K562 (cell line): ENCODE data around the gene AP3B1. TPM values are rescaled to one million over a fixed set of nuclear protein-coding genes. Genes with fewer than 3 reads are reported as not detected.

Experiments used
- ATAC-seq: fragments of 200-7000 bp; cut with Tn5 transposase; 3 replicates; pipeline ENCODE4 v1.9.1; 2020; ENCODE audit warnings: moderate library complexity
- BruUV-seq: library from RNA; stranded (reverse); fragments of 400-500 nt; replicated peaks from 2 replicates; lab custom pipeline; 2021; lab: Mats Ljungman, UMichigan
- CTCF ChIA-PET: fragments of 300-600 bp; formaldehyde crosslinking; extraction: SDS; loops from one replicate; lab custom pipeline; 2021; ENCODE audit warnings: low intra/inter-chr PET ratio; lab: Yijun Ruan, JAX
- POLR2A ChIA-PET: fragments of 300-600, 350-650 bp; sonication (Branson Sonifier 250); formaldehyde crosslinking; extraction: SDS; loops from one replicate; lab custom pipeline; 2021; ENCODE audit warnings: antibody characterized with exemption, inconsistent platforms; lab: Yijun Ruan, JAX
- DNase-seq, 4 experiments: peaks; one replicate each; pipeline versions ENCODE4 v3.0.0 to v3.0.0-alpha.2; 2011 to 2018; ENCODE audit warnings: low spot score in 3 of 4, mixed read lengths in 3 of 4; ENCODE audit errors: extremely low read depth in 1 of 4
- FAIRE-seq: peaks from 2 replicates; lab custom pipeline; 2011; peaks lifted over from hg19 to GRCh38; lab: Jason Lieb, UNC
- H2AFZ ChIP-seq: 2 replicates; pipeline ENCODE4 v1.6.0; 2011; ENCODE audit warnings: low read depth, low read length, control low read depth, inconsistent platforms
- H3K27ac ChIP-seq: fragments of 200-600 bp; 3 replicates; pipeline ENCODE4 v1.8.0; 2011; ENCODE audit warnings: low read depth, mild to moderate bottlenecking, control low read depth, inconsistent platforms, low read length, moderate library complexity, mixed read lengths; ENCODE audit errors: extremely low read depth
- H3K27me3 ChIP-seq, 2 experiments: fragments of 300-600 bp in 1 of 2; 2 replicates in 1 of 2; 3 replicates in 1 of 2; pipeline versions ENCODE4 v1.6.0 to v1.8.0; 2011; ENCODE audit warnings: inconsistent platforms in 2 of 2, low read length in 2 of 2, mild to moderate bottlenecking in 1 of 2, mixed read lengths in 1 of 2, moderate library complexity in 1 of 2; ENCODE audit not compliant: control insufficient read depth in 2 of 2, insufficient read depth in 2 of 2
- H3K36me3 ChIP-seq: fragments of 300-600 bp; 3 replicates; pipeline ENCODE4 v1.8.0; 2011; ENCODE audit warnings: mild to moderate bottlenecking, low read length, inconsistent platforms; ENCODE audit not compliant: control insufficient read depth, insufficient read depth
- H3K4me1 ChIP-seq, 2 experiments: fragments of 200-600 bp in 1 of 2; replicated peaks in 1 of 2; 2 replicates in 1 of 2; 3 replicates in 1 of 2; pipeline versions ENCODE4 v1.5.1 to v1.8.0; 2011; ENCODE audit warnings: inconsistent platforms in 2 of 2, low read length in 2 of 2, mild to moderate bottlenecking in 1 of 2, mixed read lengths in 1 of 2, moderate library complexity in 1 of 2; ENCODE audit not compliant: control insufficient read depth in 2 of 2, insufficient read depth in 2 of 2
- H3K4me2 ChIP-seq: 2 replicates; pipeline ENCODE4 v1.6.1; 2011; ENCODE audit warnings: low read length, control low read depth, inconsistent platforms, mixed read lengths; ENCODE audit not compliant: insufficient read depth
- H3K4me3 ChIP-seq: fragments of 200-600 bp; sonication (generic), shearing (Covaris generic); 2 replicates; pipeline ENCODE4 v1.5.1; 2016; ENCODE audit warnings: control low read depth, inconsistent platforms
- H3K79me2 ChIP-seq: fragments of 200-600 bp; 3 replicates; pipeline ENCODE4 v1.8.0; 2011; ENCODE audit warnings: low read length, inconsistent platforms; ENCODE audit not compliant: control insufficient read depth, insufficient read depth
- H3K9ac ChIP-seq, 2 experiments: 2 replicates each; pipeline versions ENCODE4 v1.6.0 to v1.6.1; 2011; ENCODE audit warnings: low read depth in 2 of 2, low read length in 2 of 2, control low read depth in 1 of 2, inconsistent platforms in 1 of 2, mild to moderate bottlenecking in 1 of 2, mixed read lengths in 1 of 2; ENCODE audit not compliant: insufficient read depth in 1 of 2
- H3K9me1 ChIP-seq: one replicate; pipeline ENCODE4 v1.6.0; 2011; ENCODE audit warnings: inconsistent platforms, mild to moderate bottlenecking, low read length, moderate library complexity; ENCODE audit not compliant: control insufficient read depth, insufficient read depth
- H3K9me3 ChIP-seq: replicated peaks from 2 replicates; pipeline ENCODE4 v1.5.1; 2011; ENCODE audit warnings: low read depth, low read length, inconsistent platforms; ENCODE audit not compliant: control insufficient read depth, insufficient read depth
- H4K20me1 ChIP-seq: replicated peaks from 2 replicates; pipeline ENCODE4 v1.6.1; 2011; ENCODE audit warnings: low read length, inconsistent platforms, mixed read lengths; ENCODE audit not compliant: control insufficient read depth, insufficient read depth
- CBX2 ChIP-seq: fragments of 200-600 bp; sonication (generic); IDR thresholded peaks from one replicate; pipeline ENCODE4 v1.6.1; 2012; ENCODE audit warnings: mild to moderate bottlenecking, low read length, inconsistent platforms; ENCODE audit not compliant: insufficient read depth, poor library complexity, severe bottlenecking
- DACH1 ChIP-seq: fragments of 450-650 bp; IDR thresholded peaks from 2 replicates; pipeline ENCODE4 v1.6.1; 2018; ENCODE audit not compliant: partially characterized antibody
- DPF2 ChIP-seq: fragments of 450-650 bp; IDR thresholded peaks from 2 replicates; pipeline ENCODE4 v1.6.1; 2016
- HDGF ChIP-seq: fragments of 450-650 bp; IDR thresholded peaks from 2 replicates; pipeline ENCODE4 v1.6.1; 2016
- KAT7 ChIP-seq: sonication (generic); formaldehyde crosslinking; IDR thresholded peaks from 2 replicates; pipeline ENCODE4 v1.8.0; 2022; ENCODE audit warnings: missing genetic modification reagents, mild to moderate bottlenecking, borderline replicate concordance
- MBD2 ChIP-seq: sonication (generic); IDR thresholded peaks from 2 replicates; pipeline ENCODE4 v1.6.1; 2016; ENCODE audit warnings: low read depth, borderline replicate concordance
- PHF8 ChIP-seq: fragments of 200-600 bp; sonication (generic); IDR thresholded peaks from 2 replicates; pipeline ENCODE4 v1.6.1; 2012; ENCODE audit warnings: mixed run types, mild to moderate bottlenecking, inconsistent platforms, low read length, moderate library complexity, borderline replicate concordance
- PTBP1 ChIP-seq: fragments of 200-400 bp; formaldehyde crosslinking; IDR thresholded peaks from 2 replicates; pipeline ENCODE4 v1.6.1; 2017; ENCODE audit warnings: low read depth, low read length
- RBBP5 ChIP-seq: fragments of 200-600 bp; sonication (generic); IDR thresholded peaks from 2 replicates; pipeline ENCODE4 v1.6.1; 2012; ENCODE audit warnings: borderline replicate concordance, mild to moderate bottlenecking, low read length, control low read depth, inconsistent platforms; ENCODE audit not compliant: insufficient read depth, poor library complexity, severe bottlenecking
- SP1 ChIP-seq: sonication (generic); formaldehyde crosslinking; IDR thresholded peaks from 2 replicates; pipeline ENCODE4 v1.8.1; 2022; ENCODE audit warnings: mild to moderate bottlenecking, missing genetic modification reagents
- WHSC1 ChIP-seq: IDR thresholded peaks from one replicate; pipeline ENCODE4 v1.6.1; 2012; ENCODE audit warnings: low read length, control low read depth, inconsistent platforms
- WGBS: fragments of 100-300 bp; shearing (Covaris generic); methylation state at CpG from one replicate; pipeline ENCODE4 v1.1.6; 2016; ENCODE audit warnings: low coverage, mixed read lengths; ENCODE audit not compliant: insufficient coverage; ENCODE audit errors: missing lambda C conversion rate; 5-methylcytosine and 5-hydroxymethylcytosine counted together
- in situ Hi-C: fragments of 300-500 bp; cut with MboI; formaldehyde crosslinking; loops from 4 replicates; pipeline ENCODE4 v1.15.0; 2018; ENCODE audit warnings: inconsistent platforms, mixed read lengths
- intact Hi-C: fragments of 100-400 bp; cut with micrococcal nuclease; formaldehyde crosslinking; loops from 2 replicates; pipeline ENCODE4 v1.14.2; 2022
- polyA plus RNA-seq, 8 experiments: library from polyadenylated mRNA; depleted of rRNA in 4 of 8; stranded (reverse) in 5 of 8; unstranded in 3 of 8; fragments of >200 nt; fragmentation: Nextera tagmentation in 2 of 8; fragmentation: Illumina TruSeq in 1 of 8; extraction: Ambion mirVana in 2 of 8; extraction: Trizol in 1 of 8; gene quantifications; 2 replicates each; pipeline versions ENCODE4 v1.2.1 to v1.2.3, GENCODE V29; 2011 to 2014; ENCODE audit warnings: inconsistent platforms in 1 of 8, missing spikeins in 1 of 8
- total RNA-seq, 7 experiments: library from RNA; depleted of rRNA in 6 of 7; stranded (reverse); fragments of >200 nt in 6 of 7; fragmentation: Illumina TruSeq in 2 of 7; extraction: Trizol in 2 of 7; gene quantifications; 2 replicates each; pipeline versions ENCODE4 v1.2.1 to v1.2.3, GENCODE V29; 2011 to 2021; ENCODE audit warnings: low replicate concordance in 1 of 7
- TF ChIP-seq, protein P1 (sequence below): fragments of 250-450 bp; sonication (Bioruptor Pico); IDR thresholded peaks from 2 replicates; pipeline ENCODE4 v1.5.0; 2021
- TF ChIP-seq, protein P2 (sequence below), 2 experiments: fragments of 200-800 bp in 1 of 2; sonication (Bioruptor generic) in 1 of 2; sonication (generic) in 1 of 2; formaldehyde crosslinking in 1 of 2; IDR thresholded peaks in 1 of 2; conservative IDR thresholded peaks in 1 of 2; 2 replicates each; pipeline versions ENCODE4 v1.5.0 to v1.6.1; 2016 to 2020; ENCODE audit warnings: missing compliant biosample characterization in 1 of 2, missing genetic modification characterization in 1 of 2, missing genetic modification reagents in 1 of 2

AP3B1 gene
- total and polyA plus RNA-seq, 9 of the 15 experiments (the other 6 are each of a cell fraction or from before 2014, with no cell fraction given): 21.1 to 61.8 (median 42.2) TPM

GRCh38 chr5:78108564-78108963 lies 185.9 kb downstream of the AP3B1 start:
- no TSS peak for BruUV-seq
- Histone ChIP-seq H3K27ac (no peak overlapping the region), H3K4me3 (no peak overlapping the region), H3K79me2 (no peaks in the 10 kb centered on the region), H3K9me3 (no peaks in the 10 kb centered on the region), H3K9me1 (no peaks in the 10 kb centered on the region), H3K4me2 (no peak overlapping the region), H3K27me3 (no peaks in the 10 kb centered on the region), H2AFZ (no peak overlapping the region), H4K20me1 (no peaks in the 10 kb centered on the region), H3K9ac (no peak overlapping the region), H3K36me3 (peaks cover 17% of the 10 kb centered on the region; the same call in 2 of the 3 replicates), H3K4me1 (no peaks in the 10 kb centered on the region)
- CTCF ChIA-PET: no interaction called here
- in situ Hi-C loops (no loop called here), intact Hi-C loops (no loop called here)
- no peak for DNase-seq
- TF ChIP-seq, protein P1, sequence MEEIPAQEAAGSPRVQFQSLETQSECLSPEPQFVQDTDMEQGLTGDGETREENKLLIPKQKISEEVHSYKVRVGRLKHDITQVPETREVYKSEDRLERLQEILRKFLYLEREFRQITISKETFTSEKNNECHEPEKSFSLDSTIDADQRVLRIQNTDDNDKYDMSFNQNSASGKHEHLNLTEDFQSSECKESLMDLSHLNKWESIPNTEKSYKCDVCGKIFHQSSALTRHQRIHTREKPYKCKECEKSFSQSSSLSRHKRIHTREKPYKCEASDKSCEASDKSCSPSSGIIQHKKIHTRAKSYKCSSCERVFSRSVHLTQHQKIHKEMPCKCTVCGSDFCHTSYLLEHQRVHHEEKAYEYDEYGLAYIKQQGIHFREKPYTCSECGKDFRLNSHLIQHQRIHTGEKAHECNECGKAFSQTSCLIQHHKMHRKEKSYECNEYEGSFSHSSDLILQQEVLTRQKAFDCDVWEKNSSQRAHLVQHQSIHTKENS: no peak
- no peak for FAIRE-seq
- WGBS: 64% methylated on average over 3 of the region's 3 CpGs
- POLR2A ChIA-PET: no interaction called here
- no peak for ATAC-seq

- no peak for DNase-seq
- H3K27me3 ChIP-seq: no peaks in the 10 kb centered on the region
- H3K27ac ChIP-seq: no peak overlapping the region
- intact Hi-C loops (no loop called here), in situ Hi-C loops (no loop called here)
- ChIA-PET CTCF (no interaction called here), POLR2A (interaction anchor here (0.6 kb wide), 1 partner anchor 1152 kb away, joined by 3 read pairs; no protein-coding TSS in a partner anchor)
- FAIRE-seq: no peak
- H3K36me3 ChIP-seq: peaks cover 28% of the 10 kb centered on the region
- BruUV-seq: no TSS peak
- no peak overlapping the region for H2AFZ ChIP-seq
- no peaks in the 10 kb centered on the region for H3K9me3 ChIP-seq
- peaks cover 3% of the 10 kb centered on the region for H3K9me1 ChIP-seq
- H3K79me2 ChIP-seq: no peaks in the 10 kb centered on the region
- H3K4me3 ChIP-seq: no peak overlapping the region
- H3K4me1 ChIP-seq: no peaks in the 10 kb centered on the region
- no peak overlapping the region for H3K4me2 ChIP-seq
- no peaks in the 10 kb centered on the region for H4K20me1 ChIP-seq
- no peak overlapping the region for H3K9ac ChIP-seq
- WGBS: 89% methylated on average over 4 of the region's 4 CpGs
- ATAC-seq: no peak
- TF ChIP-seq WHSC1 (no peak), DACH1 (no peak), MBD2 (no peak), SP1 (CRISPR knock-in tag) (no peak), RBBP5 (no peak), DPF2 (no peak), HDGF (no peak), PTBP1 (no peak), PHF8 (no peak), CBX2 (no peak), KAT7 (no peak)
- TF ChIP-seq, protein P2, sequence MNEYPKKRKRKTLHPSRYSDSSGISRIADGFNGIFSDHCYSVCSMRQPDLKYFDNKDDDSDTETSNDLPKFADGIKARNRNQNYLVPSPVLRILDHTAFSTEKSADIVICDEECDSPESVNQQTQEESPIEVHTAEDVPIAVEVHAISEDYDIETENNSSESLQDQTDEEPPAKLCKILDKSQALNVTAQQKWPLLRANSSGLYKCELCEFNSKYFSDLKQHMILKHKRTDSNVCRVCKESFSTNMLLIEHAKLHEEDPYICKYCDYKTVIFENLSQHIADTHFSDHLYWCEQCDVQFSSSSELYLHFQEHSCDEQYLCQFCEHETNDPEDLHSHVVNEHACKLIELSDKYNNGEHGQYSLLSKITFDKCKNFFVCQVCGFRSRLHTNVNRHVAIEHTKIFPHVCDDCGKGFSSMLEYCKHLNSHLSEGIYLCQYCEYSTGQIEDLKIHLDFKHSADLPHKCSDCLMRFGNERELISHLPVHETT (CRISPR knock-in tag; conservative IDR thresholded peaks at IDR 0.05 in 1 of 2, IDR thresholded peaks at IDR 0.05 in 1 of 2): no peak
These were observed 191.1 kb downstream of the AP3B1 start for GRCh38 chr5:78103232-78103918.
